WERI-Rb-1 (cell line): ENCODE measurements around the gene ACSM4.
"Not testable (repeated sequence)": the region's sequence is repeated elsewhere in the genome, so short reads cannot be mapped to it uniquely, and the experiment has no call there.

Experiments
- DNase-seq: peaks from one replicate; pipeline ENCODE4 v3.0.0-alpha.2; 2020
- H3K27ac ChIP-seq: fragments of 250-450 bp; sonication (Bioruptor Pico); 2 replicates; pipeline ENCODE4 v1.5.1; 2020; ENCODE audit warnings: mild to moderate bottlenecking, moderate library complexity
- H3K27me3 ChIP-seq: fragments of 250-450 bp; sonication (Bioruptor Pico); 2 replicates; pipeline ENCODE4 v1.5.1; 2021; ENCODE audit warnings: mild to moderate bottlenecking, low read depth, moderate library complexity; ENCODE audit not compliant: insufficient read depth, severe bottlenecking
- H3K36me3 ChIP-seq: fragments of 250-450 bp; sonication (Bioruptor Pico); 2 replicates; pipeline ENCODE4 v1.5.1; 2020; ENCODE audit warnings: mild to moderate bottlenecking, moderate library complexity
- H3K4me3 ChIP-seq: 2 replicates; pipeline ENCODE4 v1.5.1; 2011; ENCODE audit warnings: low read depth, mild to moderate bottlenecking, control low read depth, low read length
- H3K9me3 ChIP-seq: fragments of 250-450 bp; sonication (Bioruptor Pico); 2 replicates; pipeline ENCODE4 v1.5.1; 2021; ENCODE audit warnings: mild to moderate bottlenecking, moderate library complexity; ENCODE audit not compliant: severe bottlenecking
- TF ChIP-seq, protein P1 (sequence below): IDR thresholded peaks from 2 replicates; pipeline ENCODE4 v1.5.1; 2011; ENCODE audit warnings: low read depth, mild to moderate bottlenecking, control low read depth, inconsistent platforms, low read length

Gene ACSM4

DNA sequence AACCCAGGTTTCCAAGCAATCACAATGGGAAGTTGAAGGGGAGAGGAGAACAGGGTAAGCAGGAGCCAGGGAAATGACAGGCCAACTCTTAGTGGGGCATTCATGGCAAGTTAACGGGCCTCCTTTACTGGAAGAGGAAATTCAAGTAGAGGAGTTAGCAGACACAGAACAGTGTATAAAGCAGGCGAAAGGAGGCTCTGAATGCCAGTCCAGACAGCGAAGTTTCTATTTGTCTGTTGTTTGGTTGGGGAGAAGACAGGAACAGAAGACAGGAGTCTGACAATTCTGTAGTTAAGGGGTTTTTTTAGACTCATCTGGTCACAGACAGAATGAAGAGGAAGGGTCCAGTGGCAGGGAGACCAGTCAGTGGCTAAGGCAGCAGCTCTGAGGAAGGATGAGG lies at the start of gene ACSM4:
Gene ACSM4 (plus strand): TSS at position 301 of the 400 bp plus-strand sequence. CDS start 260 bp downstream, outside the sequence.
- TF ChIP-seq, protein P1, sequence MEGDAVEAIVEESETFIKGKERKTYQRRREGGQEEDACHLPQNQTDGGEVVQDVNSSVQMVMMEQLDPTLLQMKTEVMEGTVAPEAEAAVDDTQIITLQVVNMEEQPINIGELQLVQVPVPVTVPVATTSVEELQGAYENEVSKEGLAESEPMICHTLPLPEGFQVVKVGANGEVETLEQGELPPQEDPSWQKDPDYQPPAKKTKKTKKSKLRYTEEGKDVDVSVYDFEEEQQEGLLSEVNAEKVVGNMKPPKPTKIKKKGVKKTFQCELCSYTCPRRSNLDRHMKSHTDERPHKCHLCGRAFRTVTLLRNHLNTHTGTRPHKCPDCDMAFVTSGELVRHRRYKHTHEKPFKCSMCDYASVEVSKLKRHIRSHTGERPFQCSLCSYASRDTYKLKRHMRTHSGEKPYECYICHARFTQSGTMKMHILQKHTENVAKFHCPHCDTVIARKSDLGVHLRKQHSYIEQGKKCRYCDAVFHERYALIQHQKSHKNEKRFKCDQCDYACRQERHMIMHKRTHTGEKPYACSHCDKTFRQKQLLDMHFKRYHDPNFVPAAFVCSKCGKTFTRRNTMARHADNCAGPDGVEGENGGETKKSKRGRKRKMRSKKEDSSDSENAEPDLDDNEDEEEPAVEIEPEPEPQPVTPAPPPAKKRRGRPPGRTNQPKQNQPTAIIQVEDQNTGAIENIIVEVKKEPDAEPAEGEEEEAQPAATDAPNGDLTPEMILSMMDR = no peak
- Histone ChIP-seq H3K27me3 (peaks cover 6% of the 10 kb centered on the region), H3K4me3 (no peak within 1 kb of the TSS), H3K36me3 (no peaks in the 10 kb centered on the region), H3K27ac (no peak within 1 kb of the TSS), H3K9me3 (no peaks in the 10 kb centered on the region)
- no peak for DNase-seq

DNA sequence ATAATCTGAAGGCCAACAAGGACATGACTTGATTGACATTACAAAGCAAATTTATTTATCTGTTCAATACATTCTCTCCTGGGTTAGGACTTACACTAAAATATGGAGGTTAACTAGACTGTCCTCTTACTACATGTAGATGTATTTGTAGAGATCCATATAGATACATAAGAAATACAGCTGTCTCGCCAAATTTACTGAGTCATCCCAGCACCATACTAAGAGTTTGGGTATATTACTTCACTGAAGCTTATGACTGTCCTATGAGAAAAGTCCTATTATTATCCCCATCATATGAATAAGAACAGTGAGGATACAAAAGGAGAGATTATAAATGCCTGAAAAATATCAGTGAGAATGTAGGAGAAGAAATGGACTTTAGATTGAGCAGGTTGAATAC lies 44.8 kb upstream of the ACSM4 start:
- Histone ChIP-seq H3K9me3 (no peaks in the 10 kb centered on the region), H3K36me3 (no peaks in the 10 kb centered on the region), H3K4me3 (no peak overlapping the region), H3K27ac (no peak overlapping the region), H3K27me3 (peaks cover 15% of the 10 kb centered on the region)
- DNase-seq = no peak
- TF ChIP-seq, protein P1 = no peak

DNA sequence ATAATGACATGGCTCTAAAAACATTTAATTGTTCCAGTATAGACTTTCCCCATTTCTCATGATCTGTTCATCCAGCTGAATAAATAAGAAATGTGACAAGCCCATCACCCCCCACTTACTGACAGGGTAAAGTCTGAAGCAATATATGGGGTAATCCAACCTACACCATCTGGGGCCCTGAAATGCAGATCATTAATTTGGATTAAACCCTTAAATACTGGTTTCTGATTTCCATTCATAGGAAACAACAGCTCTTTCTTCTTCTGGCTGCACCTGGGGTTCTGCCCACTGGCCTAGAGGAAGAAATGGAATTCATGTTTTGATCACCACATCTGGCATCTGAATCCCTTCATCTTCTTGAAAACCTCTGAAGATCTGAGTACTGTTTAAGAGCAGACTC lies 39.3 kb upstream of the ACSM4 start:
- DNase-seq = no peak
- Histone ChIP-seq H3K27me3 (peaks cover 16% of the 10 kb centered on the region), H3K36me3 (no peaks in the 10 kb centered on the region), H3K9me3 (peaks cover 3% of the 10 kb centered on the region), H3K27ac (no peak overlapping the region), H3K4me3 (no peak overlapping the region)
- TF ChIP-seq, protein P1 = no peak

GRCh38 chr12:7265251-7265650 lies 38.6 kb upstream of the ACSM4 start:
- peaks cover 16% of the 10 kb centered on the region for H3K27me3 ChIP-seq
- H3K9me3 ChIP-seq = peaks cover 3% of the 10 kb centered on the region
- no peak overlapping the region for H3K4me3 ChIP-seq
- DNase-seq = no peak
- no peak overlapping the region for H3K27ac ChIP-seq
- H3K36me3 ChIP-seq = no peaks in the 10 kb centered on the region
- TF ChIP-seq, protein P1 = no peak

- TF ChIP-seq, protein P1 = no peak
- H3K27ac ChIP-seq = no peak overlapping the region
- H3K4me3 ChIP-seq = no peak overlapping the region
- H3K27me3 ChIP-seq = peaks cover 11% of the 10 kb centered on the region
- no peak for DNase-seq
- no peaks in the 10 kb centered on the region for H3K36me3 ChIP-seq
- H3K9me3 ChIP-seq = peaks cover 3% of the 10 kb centered on the region
Observed at GRCh38 chr12:7269273-7269672, 34.6 kb upstream of the ACSM4 start.

GRCh38 chr12:7271893-7272514 lies 31.9 kb upstream of the ACSM4 start:
- Histone ChIP-seq H3K4me3 (no peak overlapping the region), H3K9me3 (no peaks in the 10 kb centered on the region), H3K36me3 (no peaks in the 10 kb centered on the region), H3K27ac (no peak overlapping the region), H3K27me3 (peaks cover 11% of the 10 kb centered on the region)
- TF ChIP-seq, protein P1 = no peak
- no peak for DNase-seq

GRCh38 chr12:7275482-7275881 lies 28.4 kb upstream of the ACSM4 start:
- not testable (repeated sequence) for H3K9me3 ChIP-seq, H3K27ac ChIP-seq, H3K27me3 ChIP-seq, H3K36me3 ChIP-seq, DNase-seq, H3K4me3 ChIP-seq
